ENCODE data around the gene ICA1L.
"Not testable (repeated sequence)": the region's sequence is repeated elsewhere in the genome, so short reads cannot be mapped to it uniquely, and the experiment has no call there.

ICA1L gene

DNA sequence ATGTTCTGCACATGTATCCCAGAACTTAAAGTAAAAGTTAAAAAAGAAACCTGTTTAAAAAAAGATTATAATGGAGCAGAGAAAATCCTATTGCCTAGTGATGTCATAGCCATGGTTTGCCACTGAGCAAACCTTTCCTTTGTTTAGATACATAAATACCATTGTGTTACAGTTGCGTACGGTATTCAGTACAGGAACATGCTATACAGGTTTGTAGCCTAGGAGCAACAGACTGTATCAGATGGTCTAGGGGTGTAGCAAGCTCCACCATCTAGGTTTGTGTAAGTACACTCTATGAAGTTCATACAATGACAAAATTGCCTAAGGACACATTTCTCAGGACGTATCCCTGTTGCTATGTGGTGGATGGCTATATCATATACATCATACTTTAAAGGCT lies 13.0 kb downstream of the ICA1L start:
- intact Hi-C loops (cut with DNase I; ENCODE audit: low total_unique reads), result no loop called here
- DNase-seq, result no peak
- no peaks in the 10 kb centered on the region for H3K27me3 ChIP-seq
- no peaks in the 10 kb centered on the region for H3K4me1 ChIP-seq
- no peak overlapping the region for H3K4me3 ChIP-seq
- no peak overlapping the region for H3K27ac ChIP-seq
- no peaks in the 10 kb centered on the region for H3K9me3 ChIP-seq
- TF ChIP-seq, protein P1, sequence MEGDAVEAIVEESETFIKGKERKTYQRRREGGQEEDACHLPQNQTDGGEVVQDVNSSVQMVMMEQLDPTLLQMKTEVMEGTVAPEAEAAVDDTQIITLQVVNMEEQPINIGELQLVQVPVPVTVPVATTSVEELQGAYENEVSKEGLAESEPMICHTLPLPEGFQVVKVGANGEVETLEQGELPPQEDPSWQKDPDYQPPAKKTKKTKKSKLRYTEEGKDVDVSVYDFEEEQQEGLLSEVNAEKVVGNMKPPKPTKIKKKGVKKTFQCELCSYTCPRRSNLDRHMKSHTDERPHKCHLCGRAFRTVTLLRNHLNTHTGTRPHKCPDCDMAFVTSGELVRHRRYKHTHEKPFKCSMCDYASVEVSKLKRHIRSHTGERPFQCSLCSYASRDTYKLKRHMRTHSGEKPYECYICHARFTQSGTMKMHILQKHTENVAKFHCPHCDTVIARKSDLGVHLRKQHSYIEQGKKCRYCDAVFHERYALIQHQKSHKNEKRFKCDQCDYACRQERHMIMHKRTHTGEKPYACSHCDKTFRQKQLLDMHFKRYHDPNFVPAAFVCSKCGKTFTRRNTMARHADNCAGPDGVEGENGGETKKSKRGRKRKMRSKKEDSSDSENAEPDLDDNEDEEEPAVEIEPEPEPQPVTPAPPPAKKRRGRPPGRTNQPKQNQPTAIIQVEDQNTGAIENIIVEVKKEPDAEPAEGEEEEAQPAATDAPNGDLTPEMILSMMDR (IDR thresholded peaks at IDR 0.05), result no peak
- H3K36me3 ChIP-seq, result no peaks in the 10 kb centered on the region

DNA sequence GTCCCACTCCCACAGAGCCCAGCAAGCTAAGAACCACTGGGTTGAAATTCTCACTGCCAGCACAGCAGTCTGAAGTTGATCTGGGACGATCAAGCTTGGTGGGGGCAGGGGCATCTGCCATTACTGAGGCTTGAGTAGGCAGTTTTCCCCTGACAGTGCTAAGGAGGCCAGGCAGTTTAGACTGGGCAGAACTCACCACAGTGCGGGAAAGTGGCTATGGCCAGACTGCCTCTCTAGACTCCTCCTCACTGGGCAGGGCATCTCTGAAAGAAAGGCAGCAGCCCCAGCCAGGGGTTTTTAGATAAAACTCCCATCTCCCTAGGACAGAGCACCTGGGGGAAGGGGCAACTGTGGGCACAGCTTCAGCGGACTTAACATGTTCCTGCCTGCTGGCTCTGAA lies 22.2 kb downstream of the ICA1L start:
- H3K27ac ChIP-seq; intact Hi-C loops (cut with DNase I; ENCODE audit: low total_unique reads): not testable (repeated sequence)

DNA sequence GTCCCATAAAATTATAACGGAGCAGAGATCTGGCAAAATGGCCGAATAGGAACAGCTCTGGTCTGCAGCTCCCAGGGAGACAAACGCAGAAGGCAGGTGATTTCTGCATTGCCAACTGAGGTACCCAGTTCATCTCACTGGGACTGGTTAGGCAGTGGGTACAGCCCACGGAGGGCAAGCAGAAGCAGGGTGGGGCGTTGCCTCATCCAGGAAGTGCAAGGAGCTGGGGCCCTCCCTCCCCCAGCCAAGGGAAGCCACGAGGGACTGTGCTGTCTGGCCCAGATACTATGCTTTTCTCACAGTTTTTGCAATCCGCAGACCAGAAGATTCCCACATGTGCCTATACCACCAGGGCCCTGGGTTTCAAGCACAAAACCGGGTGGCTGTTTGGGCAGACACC lies 22.8 kb downstream of the ICA1L start:
- Histone ChIP-seq H3K4me3 (no peak overlapping the region), H3K27me3 (no peaks in the 10 kb centered on the region), H3K9me3 (no peaks in the 10 kb centered on the region), H3K36me3 (no peaks in the 10 kb centered on the region), H3K27ac (no peak overlapping the region), H3K4me1 (no peaks in the 10 kb centered on the region)
- intact Hi-C loops (cut with DNase I; ENCODE audit: low total_unique reads), result no loop called here
- TF ChIP-seq, protein P1 (IDR thresholded peaks at IDR 0.05), result no peak
- no peak for DNase-seq

More for the DNA sequence above, 22.2 kb downstream of the ICA1L start:
- not testable (repeated sequence) for H3K4me1 ChIP-seq, H3K36me3 ChIP-seq, H3K9me3 ChIP-seq, H3K27me3 ChIP-seq, H3K4me3 ChIP-seq, DNase-seq

DNA sequence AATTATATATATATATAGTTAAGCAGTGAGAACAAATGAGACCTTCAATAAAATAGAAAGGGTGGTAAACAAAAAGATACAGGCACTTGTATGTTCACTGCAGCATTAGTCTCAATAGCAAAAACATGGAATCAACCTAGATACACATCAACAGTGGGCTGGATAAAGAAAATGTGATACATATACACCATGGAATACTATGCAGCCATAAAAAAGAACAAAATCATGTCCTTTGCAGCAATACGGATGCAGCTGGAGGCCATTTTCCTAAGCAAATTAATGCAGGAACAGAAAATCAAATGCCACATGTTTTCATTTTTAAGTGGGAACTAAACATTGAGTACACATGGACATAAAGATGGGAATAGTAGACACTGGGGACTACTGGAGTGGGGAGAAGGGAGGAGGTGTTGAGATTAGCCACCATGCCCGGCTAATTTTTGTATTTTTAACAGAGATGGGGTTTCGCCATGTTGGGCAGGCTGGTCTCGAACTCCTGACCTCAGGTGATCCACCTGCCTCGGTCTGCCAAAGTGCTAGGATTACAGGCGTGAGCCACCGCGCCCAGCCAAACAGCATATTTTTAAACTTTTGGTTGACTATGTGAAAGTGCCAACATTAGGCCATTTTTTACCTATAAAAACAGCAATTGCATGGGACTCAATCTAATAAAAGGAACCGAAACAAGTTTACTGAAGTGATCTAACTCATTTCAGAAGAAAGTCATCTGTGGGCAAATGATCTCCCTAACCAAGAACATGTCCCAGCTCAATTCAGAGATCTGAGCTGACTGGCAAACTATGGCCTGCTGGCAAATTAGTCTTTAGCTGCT lies 23.7 kb downstream of the ICA1L start:
- no peak for DNase-seq
- H3K9me3 ChIP-seq, result no peaks in the 10 kb centered on the region
- TF ChIP-seq, protein P1 (IDR thresholded peaks at IDR 0.05), result no peak
- H3K27me3 ChIP-seq, result no peaks in the 10 kb centered on the region
- H3K36me3 ChIP-seq, result peaks cover 0 to 5% (median 0%) of the 10 kb centered on the region in 3 donors
- H3K4me1 ChIP-seq, result no peaks in the 10 kb centered on the region
- intact Hi-C loops (cut with DNase I; ENCODE audit: low total_unique reads), result no loop called here
- no peak overlapping the region for H3K4me3 ChIP-seq
- H3K27ac ChIP-seq, result no peak overlapping the region

DNA sequence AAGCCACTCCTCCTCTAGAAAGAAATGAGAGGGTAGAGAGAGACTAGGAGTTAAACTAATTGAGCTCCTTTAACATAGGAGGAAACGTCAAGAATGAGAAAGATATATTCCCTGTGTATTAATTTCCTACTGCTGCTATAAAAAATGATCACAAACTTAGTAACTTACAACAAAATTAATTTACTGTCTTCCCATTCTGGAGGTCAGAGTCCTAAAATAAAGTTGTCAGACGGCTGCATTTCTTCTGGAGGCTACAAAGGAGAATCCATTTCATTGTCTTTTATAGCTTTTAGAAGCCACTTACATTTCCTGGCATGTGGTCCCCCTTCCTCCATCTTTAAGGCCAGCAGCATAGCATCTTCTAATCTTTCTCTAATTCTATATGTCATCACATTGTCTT lies 26.9 kb downstream of the ICA1L start:
- no peaks in the 10 kb centered on the region for H3K4me1 ChIP-seq
- H3K9me3 ChIP-seq, result no peaks in the 10 kb centered on the region
- no peak overlapping the region for H3K27ac ChIP-seq
- no peak overlapping the region for H3K4me3 ChIP-seq
- TF ChIP-seq, protein P1 (IDR thresholded peaks at IDR 0.05), result no peak
- no peak for DNase-seq
- intact Hi-C loops (cut with DNase I; ENCODE audit: low total_unique reads), result no loop called here
- no peaks in the 10 kb centered on the region for H3K27me3 ChIP-seq
- peaks cover 0 to 5% (median 0%) of the 10 kb centered on the region in 3 donors for H3K36me3 ChIP-seq

DNA sequence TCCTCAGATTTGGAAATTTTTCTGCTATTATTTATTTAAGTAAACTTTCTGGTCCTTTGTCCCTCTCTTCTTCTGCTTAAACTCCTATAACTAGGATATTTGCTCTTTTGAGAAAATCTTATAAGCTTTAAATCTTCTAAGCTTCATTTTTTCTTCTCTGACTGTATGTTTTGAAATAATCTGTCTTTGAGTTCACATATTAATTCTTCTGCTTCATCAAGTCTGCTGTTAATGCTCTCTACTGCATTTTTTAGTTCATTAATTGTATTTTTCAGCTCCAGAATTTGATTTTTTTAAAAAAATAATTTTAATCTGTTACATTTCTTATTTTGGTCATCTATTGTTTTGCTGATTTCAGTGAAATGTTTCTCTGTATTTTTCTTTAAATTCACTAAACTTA lies 28.9 kb downstream of the ICA1L start:
- TF ChIP-seq, protein P1 (IDR thresholded peaks at IDR 0.05), result no peak
- no peaks in the 10 kb centered on the region for H3K9me3 ChIP-seq

More for the DNA sequence above, 28.9 kb downstream of the ICA1L start:
- H3K36me3 ChIP-seq, result peaks cover 0 to 5% (median 0%) of the 10 kb centered on the region in 3 donors
- H3K27me3 ChIP-seq, result no peaks in the 10 kb centered on the region
- intact Hi-C loops (cut with DNase I; ENCODE audit: low total_unique reads), result no loop called here
- H3K4me1 ChIP-seq, result no peaks in the 10 kb centered on the region
- DNase-seq, result no peak
- H3K27ac ChIP-seq, result no peak overlapping the region
- H3K4me3 ChIP-seq, result no peak overlapping the region
